ENCODE measurements around the gene ZBTB7B.
A peak's percentile ranks its signal among the peaks of the same experiment; 100 is the strongest.

ZBTB7B gene

DNA sequence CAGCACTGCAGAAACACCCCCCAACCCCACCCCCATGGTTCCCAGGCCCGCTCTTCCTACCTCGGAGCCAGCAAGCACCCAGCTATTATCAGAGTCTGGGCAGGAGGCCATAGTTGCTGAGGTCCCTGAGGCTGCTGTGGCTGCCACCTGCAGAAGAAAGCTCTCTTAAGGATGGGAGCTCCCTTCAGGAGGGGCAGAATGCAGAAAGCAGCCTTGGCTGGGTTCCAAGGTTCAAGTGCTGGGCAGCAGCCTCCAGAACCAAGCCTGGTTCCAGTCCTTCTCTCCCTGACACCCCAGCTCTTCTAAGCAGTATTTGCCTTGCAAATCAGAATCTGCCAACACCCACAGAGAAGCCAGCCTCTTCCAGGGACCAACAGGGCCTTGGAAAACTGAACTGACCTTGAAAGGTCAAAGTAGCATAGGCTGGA lies 49.0 kb upstream of the ZBTB7B start:
- CTCF ChIA-PET: interaction anchor here (0.7 kb wide), 1 partner anchor 64 kb away, joined by 3 read pairs; no protein-coding TSS in a partner anchor
- no peak overlapping the region for H3K4me3 ChIP-seq (ENCODE audit: low read depth, low read length)
- peaks cover 2% of the 10 kb centered on the region; the same call in 1 of the 2 replicates for H3K4me1 ChIP-seq (ENCODE audit: control insufficient read depth, insufficient read depth, low read length)

DNA sequence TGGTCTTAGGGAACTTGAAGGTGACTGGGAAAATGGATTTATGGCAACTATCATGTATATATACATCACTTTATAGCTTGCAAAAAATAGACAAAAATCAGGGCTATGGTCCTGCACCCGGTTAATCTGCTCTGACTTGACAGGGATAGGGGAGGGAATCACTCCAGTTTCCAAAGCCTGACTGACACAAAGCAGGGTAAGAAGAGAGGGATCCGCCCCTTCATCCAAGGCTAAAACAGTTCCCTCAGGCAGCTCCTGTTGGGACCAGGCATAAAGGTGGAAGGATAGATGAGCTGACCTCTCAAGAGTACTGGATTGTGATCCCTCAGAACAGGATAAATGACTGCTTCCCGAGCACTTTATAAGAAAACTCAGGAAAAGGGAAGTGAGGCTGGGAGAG lies 48.1 kb upstream of the ZBTB7B start:
- CTCF ChIA-PET: interaction anchor here (0.7 to 3.0 kb wide), 5 partner anchors 14 to 395 kb away, joined by 3 to 9 read pairs (median 4); no protein-coding TSS in a partner anchor

More for the DNA sequence above, 49.0 kb upstream of the ZBTB7B start:
- Histone ChIP-seq H3K9me3 (ENCODE audit: control insufficient read depth, insufficient read depth, low read depth, low read length) (no peaks in the 10 kb centered on the region), H3K36me3 (ENCODE audit: control insufficient read depth in 2 of 2, insufficient read depth in 1 of 2, low read length in 2 of 2) (peaks cover 2 to 17% of the 10 kb centered on the region in 2 experiments; a peak in 2 of 3 replicates), H3K27ac (ENCODE audit: extremely low read depth, low read depth, low read length) (no peak overlapping the region)
- TF ChIP-seq, protein P1, sequence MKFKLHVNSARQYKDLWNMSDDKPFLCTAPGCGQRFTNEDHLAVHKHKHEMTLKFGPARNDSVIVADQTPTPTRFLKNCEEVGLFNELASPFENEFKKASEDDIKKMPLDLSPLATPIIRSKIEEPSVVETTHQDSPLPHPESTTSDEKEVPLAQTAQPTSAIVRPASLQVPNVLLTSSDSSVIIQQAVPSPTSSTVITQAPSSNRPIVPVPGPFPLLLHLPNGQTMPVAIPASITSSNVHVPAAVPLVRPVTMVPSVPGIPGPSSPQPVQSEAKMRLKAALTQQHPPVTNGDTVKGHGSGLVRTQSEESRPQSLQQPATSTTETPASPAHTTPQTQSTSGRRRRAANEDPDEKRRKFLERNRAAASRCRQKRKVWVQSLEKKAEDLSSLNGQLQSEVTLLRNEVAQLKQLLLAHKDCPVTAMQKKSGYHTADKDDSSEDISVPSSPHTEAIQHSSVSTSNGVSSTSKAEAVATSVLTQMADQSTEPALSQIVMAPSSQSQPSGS (tag by site-specific recombination; IDR thresholded peaks at IDR 0.05; ENCODE audit: low read depth): no peak
- TF ChIP-seq BCL11A (tag by site-specific recombination; IDR thresholded peaks at IDR 0.05; ENCODE audit: low read depth): no peak
- TF ChIP-seq RBAK (tag by site-specific recombination; IDR thresholded peaks at IDR 0.05): no peak
- TF ChIP-seq ZNF140 (tag by site-specific recombination; IDR thresholded peaks at IDR 0.05): no peak
- no peak for TF ChIP-seq ZNF707 (tag by site-specific recombination; IDR thresholded peaks at IDR 0.05)
- no peak for TF ChIP-seq ZNF112 (tag by site-specific recombination; IDR thresholded peaks at IDR 0.05)
- TF ChIP-seq ZNF426 (tag by site-specific recombination; IDR thresholded peaks at IDR 0.05): no peak
- no peak for TF ChIP-seq ZNF311 (tag by site-specific recombination; IDR thresholded peaks at IDR 0.05; ENCODE audit: borderline replicate concordance)
- POLR2A ChIA-PET: no interaction called here

DNA sequence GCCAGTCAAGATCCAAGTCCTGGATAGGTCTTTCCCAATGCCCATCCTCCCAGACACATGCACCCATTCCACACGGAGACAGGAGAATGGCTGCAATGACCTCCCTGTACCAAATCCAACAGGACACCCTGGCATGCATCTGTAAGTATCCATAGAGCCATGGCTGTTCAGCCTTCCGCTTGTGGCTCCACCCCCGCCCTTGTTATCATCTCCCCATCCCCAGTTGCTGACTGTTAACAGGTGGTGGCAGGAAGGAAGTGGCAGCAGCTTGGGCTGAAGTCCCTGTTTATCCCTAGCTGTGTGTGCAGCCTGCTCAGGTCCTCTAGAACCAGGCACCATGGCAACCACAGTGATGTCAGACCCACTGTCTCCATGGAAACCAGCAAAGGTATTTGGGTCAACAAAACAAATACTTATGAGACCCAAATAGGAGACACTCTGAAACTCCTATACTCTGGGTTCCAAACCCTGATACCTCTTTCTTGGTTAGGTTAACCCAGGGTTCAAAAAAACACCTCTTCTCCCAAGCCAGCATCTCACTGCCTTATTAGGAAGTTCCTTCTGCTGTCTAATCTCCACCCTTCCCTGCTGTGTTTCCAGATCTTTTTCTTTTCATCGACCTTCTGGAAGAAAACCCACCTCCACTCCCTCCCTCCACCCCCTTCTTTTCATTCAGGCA lies 47.4 kb upstream of the ZBTB7B start:
- ChIA-PET POLR2A (interaction anchor here (0.7 to 3.9 kb wide), 11 partner anchors 11 to 396 kb away, joined by 3 to 41 read pairs (median 5); partner anchors contain the start of genes ADAM15, FLAD1, LENEP and PMVK), CTCF (interaction anchor here (0.7 to 3.0 kb wide), 12 partner anchors 15 to 130 kb away, joined by 3 to 10 read pairs (median 6); partner anchors contain the start of genes ADAM15, FLAD1 and PMVK)
- Histone ChIP-seq H3K36me3 (ENCODE audit: control insufficient read depth in 2 of 2, insufficient read depth in 1 of 2, low read length in 2 of 2) (peaks cover 3 to 30% of the 10 kb centered on the region in 2 experiments), H3K4me3 (ENCODE audit: low read depth, low read length) (peak overlapping the region; percentile 59), H3K9me3 (ENCODE audit: control insufficient read depth, insufficient read depth, low read depth, low read length) (no peaks in the 10 kb centered on the region), H3K27ac (ENCODE audit: extremely low read depth, low read depth, low read length) (no peak overlapping the region), H3K4me1 (ENCODE audit: control insufficient read depth, insufficient read depth, low read length) (peaks cover 2% of the 10 kb centered on the region; the same call in 1 of the 2 replicates)
- TF ChIP-seq, protein P2, sequence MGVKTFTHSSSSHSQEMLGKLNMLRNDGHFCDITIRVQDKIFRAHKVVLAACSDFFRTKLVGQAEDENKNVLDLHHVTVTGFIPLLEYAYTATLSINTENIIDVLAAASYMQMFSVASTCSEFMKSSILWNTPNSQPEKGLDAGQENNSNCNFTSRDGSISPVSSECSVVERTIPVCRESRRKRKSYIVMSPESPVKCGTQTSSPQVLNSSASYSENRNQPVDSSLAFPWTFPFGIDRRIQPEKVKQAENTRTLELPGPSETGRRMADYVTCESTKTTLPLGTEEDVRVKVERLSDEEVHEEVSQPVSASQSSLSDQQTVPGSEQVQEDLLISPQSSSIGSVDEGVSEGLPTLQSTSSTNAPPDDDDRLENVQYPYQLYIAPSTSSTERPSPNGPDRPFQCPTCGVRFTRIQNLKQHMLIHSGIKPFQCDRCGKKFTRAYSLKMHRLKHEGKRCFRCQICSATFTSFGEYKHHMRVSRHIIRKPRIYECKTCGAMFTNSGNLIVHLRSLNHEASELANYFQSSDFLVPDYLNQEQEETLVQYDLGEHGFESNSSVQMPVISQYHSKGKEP (tag by site-specific recombination; IDR thresholded peaks at IDR 0.05): no peak
- TF ChIP-seq HOXC10 (CRISPR knock-in tag; IDR thresholded peaks at IDR 0.05) (no peak), ZNF366 (tag by site-specific recombination; conservative IDR thresholded peaks at IDR 0.05) (peak; percentile 40), SCRT2 (tag by site-specific recombination; IDR thresholded peaks at IDR 0.05) (peak; percentile 98), ZNF777 (tag by site-specific recombination; IDR thresholded peaks at IDR 0.05; ENCODE audit: borderline replicate concordance) (no peak), HOXA7 (CRISPR knock-in tag; IDR thresholded peaks at IDR 0.05; ENCODE audit: borderline replicate concordance) (no peak), ZNF214 (tag by site-specific recombination; IDR thresholded peaks at IDR 0.05; ENCODE audit: borderline replicate concordance) (no peak), ZFHX2 (tag by site-specific recombination; conservative IDR thresholded peaks at IDR 0.05) (0 out of 2 replicates have a peak, but pooled peaks have one; percentile 21)

More for the DNA sequence above, 48.1 kb upstream of the ZBTB7B start:
- peaks cover 2% of the 10 kb centered on the region; the same call in 1 of the 2 replicates for H3K4me1 ChIP-seq (ENCODE audit: control insufficient read depth, insufficient read depth, low read length)
- TF ChIP-seq ZNF558 (tag by site-specific recombination; IDR thresholded peaks at IDR 0.05): no peak
- TF ChIP-seq ZNF530 (tag by site-specific recombination; IDR thresholded peaks at IDR 0.05; ENCODE audit: low read depth): no peak
- TF ChIP-seq, protein P3, sequence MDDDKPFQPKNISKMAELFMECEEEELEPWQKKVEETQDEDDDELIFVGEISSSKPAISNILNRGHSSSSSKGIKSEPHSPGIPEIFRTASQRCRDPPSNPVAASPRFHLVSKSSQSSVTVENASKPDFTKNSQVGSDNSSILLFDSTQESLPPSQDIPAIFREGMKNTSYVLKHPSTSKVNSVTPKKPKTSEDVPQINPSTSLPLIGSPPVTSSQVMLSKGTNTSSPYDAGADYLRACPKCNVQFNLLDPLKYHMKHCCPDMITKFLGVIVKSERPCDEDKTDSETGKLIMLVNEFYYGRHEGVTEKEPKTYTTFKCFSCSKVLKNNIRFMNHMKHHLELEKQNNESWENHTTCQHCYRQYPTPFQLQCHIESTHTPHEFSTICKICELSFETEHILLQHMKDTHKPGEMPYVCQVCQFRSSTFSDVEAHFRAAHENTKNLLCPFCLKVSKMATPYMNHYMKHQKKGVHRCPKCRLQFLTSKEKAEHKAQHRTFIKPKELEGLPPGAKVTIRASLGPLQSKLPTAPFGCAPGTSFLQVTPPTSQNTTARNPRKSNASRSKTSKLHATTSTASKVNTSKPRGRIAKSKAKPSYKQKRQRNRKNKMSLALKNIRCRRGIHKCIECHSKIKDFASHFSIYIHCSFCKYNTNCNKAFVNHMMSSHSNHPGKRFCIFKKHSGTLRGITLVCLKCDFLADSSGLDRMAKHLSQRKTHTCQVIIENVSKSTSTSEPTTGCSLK (tag by site-specific recombination; IDR thresholded peaks at IDR 0.05): no peak
- TF ChIP-seq ZNF837 (tag by site-specific recombination; IDR thresholded peaks at IDR 0.05): no peak
- no peak for TF ChIP-seq ZNF423 (tag by site-specific recombination; IDR thresholded peaks at IDR 0.05)
- TF ChIP-seq ZNF585B (tag by site-specific recombination; IDR thresholded peaks at IDR 0.05): no peak
- no peak for TF ChIP-seq ZNF335 (tag by site-specific recombination; conservative IDR thresholded peaks at IDR 0.05)
- TF ChIP-seq, protein P4, sequence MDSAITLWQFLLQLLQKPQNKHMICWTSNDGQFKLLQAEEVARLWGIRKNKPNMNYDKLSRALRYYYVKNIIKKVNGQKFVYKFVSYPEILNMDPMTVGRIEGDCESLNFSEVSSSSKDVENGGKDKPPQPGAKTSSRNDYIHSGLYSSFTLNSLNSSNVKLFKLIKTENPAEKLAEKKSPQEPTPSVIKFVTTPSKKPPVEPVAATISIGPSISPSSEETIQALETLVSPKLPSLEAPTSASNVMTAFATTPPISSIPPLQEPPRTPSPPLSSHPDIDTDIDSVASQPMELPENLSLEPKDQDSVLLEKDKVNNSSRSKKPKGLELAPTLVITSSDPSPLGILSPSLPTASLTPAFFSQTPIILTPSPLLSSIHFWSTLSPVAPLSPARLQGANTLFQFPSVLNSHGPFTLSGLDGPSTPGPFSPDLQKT (IDR thresholded peaks at IDR 0.05; ENCODE audit: borderline replicate concordance, low read depth, low read length): no peak
- TF ChIP-seq ZNF19 (tag by site-specific recombination; IDR thresholded peaks at IDR 0.05; ENCODE audit: low read depth): no peak
- no peak for TF ChIP-seq ZNF341 (tag by site-specific recombination; IDR thresholded peaks at IDR 0.05; ENCODE audit: low read depth)
- no peak for TF ChIP-seq ZNF658 (tag by site-specific recombination; IDR thresholded peaks at IDR 0.05)
- POLR2A ChIA-PET: interaction anchor here (1.4 to 2.1 kb wide), 2 partner anchors 29 to 62 kb away, joined by 5 to 7 read pairs; partner anchors contain the start of gene FLAD1
- H3K9me3 ChIP-seq (ENCODE audit: control insufficient read depth, insufficient read depth, low read depth, low read length): no peaks in the 10 kb centered on the region
- peaks cover 3 to 26% of the 10 kb centered on the region in 2 experiments; a peak in 2 of 3 replicates for H3K36me3 ChIP-seq (ENCODE audit: control insufficient read depth in 2 of 2, insufficient read depth in 1 of 2, low read length in 2 of 2)
- H3K4me3 ChIP-seq (ENCODE audit: low read depth, low read length): no peak overlapping the region
- no peak overlapping the region for H3K27ac ChIP-seq (ENCODE audit: extremely low read depth, low read depth, low read length)

All from HEK293 (cell line).